SK-N-DZ (cell line): ENCODE measurements around the gene PRMT7.

Experiments used
- DNase-seq: peaks from one replicate; pipeline ENCODE4 v3.0.0-alpha.2; 2015; ENCODE audit warnings: low spot score

The PRMT7 gene

DNA sequence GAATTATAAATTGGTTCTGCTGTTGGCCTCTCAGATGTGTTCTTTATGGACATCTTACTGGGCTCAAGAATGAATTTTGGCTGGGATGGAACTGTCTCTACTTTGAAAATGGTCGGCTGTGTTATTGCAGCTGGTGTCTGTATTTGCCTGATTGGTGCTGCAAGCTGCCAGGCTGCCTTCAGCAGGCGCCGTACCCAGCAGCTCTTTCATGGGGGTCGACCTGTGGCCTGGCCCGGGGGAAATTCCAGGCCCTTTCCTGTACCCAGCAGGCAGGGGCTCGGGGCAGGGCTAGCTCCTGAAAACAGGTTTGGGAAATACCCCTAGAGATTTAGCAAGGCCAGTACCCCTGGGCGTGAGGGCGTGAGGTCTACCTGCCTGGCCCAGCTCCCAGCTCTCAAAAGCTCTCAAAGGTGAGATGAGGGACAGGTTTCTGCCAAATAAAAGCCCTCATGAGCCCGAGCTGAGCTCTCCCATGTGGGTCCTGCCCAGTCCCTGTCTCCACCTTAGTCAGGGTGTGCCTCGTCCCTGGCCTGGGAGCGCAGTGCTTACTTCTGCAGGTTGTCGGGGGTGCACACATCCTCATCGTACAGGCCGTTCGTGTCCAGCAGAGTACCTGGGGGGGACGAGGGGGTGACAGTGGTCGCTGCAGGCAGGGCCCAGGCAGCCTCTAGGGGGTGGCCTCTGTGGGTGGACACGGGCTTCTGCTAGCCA, 52.3 kb downstream of the PRMT7 start:
- DNase-seq = no peak

DNA sequence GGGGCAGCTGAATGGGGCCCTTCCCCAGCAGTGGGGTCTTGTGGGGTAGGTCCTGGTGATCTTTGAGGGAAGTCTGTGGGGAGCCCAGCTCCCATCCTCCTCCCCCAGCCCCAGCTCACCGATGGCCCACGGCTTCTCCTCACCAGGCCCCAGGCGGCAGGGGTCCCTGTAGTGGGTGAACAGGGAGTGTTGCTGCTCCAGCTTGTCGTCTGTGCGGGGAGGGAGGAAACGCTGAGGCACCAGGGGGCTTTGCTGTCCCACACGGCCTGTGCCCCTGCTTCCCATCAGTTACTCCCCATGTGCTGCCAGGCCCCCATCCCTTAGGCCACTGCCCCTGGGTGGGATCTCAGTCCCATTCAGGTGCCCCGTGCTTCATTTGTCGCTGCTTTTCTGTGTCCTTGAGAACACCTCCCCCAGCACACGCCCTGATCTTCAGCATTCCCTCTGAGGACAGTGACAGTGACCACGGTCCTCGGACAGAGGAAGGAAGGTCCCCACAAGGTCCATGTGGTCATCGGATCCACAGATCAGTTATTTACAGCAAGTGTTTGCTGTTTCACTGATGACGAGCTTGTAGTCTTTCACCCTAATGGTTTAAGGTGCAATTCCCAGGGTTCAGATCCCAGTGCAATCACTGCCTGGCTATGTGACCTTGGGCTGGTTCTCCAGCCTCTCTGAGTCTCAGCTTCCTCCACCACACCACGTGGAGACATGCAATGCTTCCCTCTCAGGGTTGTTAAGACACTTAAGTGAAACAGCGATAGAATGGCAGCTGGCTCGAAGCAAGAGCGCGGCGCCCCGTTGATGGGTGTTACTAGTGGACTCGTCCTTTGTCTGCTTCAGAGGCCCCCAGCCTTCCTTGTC, 53.1 kb downstream of the PRMT7 start:
- DNase-seq = no peak

DNA sequence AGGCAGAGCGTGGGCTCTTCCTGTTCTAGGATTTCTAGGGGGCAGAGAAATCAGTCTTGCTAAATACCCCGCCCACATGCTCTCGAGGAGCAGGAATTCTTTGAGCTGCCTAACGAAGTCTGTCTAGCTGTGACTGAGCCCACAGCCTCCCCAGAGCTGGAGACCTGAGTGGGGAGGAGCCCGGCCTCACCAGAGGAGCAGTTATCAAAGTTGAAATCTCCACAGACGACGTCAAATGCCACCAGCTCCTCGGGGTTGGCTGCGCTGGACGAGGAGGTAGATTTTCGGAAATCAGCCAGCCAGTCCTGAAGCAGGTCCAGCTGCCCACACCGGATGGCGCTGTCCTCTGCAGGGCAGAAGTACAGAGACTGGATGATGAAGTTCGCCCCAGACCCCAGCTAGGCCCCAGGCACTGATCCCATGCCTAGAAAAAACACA, 53.8 kb downstream of the PRMT7 start:
- no peak for DNase-seq

DNA sequence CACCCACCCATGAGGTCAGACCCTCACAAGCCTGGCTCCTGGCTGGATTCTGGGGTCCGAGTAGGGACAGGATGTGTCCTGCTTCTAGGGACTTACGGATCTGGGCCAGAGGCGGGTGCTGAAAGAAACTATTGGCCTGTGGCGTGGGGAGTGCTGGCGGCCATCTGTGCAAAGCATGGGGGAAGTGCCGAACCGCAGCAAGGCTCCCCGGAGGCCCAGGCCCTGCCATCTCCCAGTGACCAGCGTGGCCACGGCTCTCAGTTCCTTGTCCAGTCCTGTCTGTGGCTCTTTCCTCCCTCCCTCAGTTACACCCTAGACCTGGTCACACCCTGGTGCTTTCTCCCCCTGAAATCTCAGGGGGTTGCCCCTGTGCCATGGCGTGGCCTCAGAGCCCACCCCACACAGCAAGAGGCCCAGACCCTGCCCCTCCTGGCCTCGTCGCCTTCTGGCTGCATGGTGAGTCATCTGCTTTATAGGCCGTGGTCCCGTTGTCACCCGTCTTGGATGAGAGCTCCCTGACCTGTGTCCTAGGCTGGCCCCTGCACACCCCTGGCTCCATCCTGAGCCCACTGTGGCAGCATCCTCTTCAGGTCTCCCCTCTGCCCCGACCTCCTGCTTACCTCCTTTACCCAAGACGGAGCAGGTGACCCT, 54.5 kb downstream of the PRMT7 start:
- DNase-seq = no peak

DNA sequence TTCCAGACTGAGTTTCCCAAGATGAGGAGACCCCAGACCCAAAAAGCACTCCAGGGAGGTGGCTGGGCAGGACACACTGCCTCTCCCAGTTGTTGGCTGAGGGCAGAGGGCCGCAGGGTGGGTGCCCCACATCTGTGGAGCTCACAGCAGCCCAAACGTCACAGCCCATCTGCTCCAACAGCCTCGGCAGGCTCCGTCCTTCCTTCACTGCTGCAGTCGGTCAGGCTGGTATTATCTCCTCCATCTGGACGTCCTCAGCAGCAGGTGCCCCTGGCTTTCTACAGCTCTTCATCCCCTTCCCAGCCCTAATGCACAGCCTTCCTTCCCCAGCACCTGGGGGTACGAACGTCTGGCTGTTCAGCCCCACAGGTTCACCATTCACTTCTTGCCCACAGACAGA, 55.2 kb downstream of the PRMT7 start:
- peak; percentile 64 for DNase-seq

DNA sequence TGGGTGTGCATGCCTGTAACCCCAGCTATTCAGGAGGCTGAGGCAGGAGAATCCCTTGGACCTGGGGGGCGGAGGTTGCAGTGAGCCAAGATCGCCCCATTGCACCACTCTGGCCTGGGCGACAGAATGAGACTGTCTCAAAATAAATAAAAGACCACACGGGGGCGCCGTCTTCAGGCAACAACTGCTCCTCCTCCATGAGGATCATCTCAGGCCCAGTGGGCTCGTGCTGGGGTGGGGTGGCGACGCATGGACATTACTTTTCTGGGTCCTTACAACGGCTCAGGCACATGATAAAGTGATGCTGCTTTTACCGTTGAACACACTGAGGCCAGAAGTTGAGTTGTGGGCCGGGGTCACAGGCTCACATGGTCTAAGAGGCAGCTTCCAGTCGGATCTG, 56.2 kb downstream of the PRMT7 start:
- DNase-seq = peak; percentile 52

DNA sequence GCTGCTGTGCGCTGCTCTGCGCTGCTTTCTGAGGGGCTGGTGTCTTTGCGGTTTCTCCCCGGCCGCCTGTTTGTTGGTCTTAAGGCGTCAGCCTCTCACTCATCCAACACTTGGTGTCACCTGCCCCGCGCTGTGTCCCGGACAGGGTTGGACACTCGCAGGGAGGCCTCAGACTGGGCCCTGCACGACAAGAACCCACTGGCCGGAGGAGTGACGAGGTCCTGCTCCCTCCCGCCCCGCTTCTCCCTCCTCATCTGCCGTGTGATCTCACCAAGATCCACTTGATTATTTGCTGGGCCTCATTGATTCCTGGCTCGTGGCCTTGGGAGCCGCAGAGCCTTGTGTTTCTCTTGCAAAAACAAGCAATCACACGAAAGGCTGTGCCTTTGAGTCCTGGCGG, 56.6 kb downstream of the PRMT7 start:
- no peak for DNase-seq

DNA sequence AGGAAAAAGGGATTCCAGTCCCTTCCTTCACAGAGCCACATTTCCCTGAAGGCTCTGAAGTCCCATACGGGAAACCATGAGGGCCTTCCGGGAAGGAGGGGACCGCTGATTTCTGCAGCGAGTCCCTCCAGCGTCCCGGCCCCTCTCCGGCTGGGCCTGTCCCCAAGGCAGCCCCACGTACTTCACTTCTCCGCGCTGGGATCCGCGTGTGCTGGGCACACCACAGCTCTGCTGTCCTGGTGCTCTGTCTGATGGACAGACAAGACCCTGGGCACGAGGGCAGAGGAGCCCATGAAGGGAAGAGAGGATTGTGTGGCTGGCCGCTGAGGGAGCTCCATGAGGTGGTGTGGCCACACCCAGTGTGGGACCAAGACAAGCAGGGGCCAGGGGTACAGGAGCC, 57.1 kb downstream of the PRMT7 start:
- no peak for DNase-seq

DNA sequence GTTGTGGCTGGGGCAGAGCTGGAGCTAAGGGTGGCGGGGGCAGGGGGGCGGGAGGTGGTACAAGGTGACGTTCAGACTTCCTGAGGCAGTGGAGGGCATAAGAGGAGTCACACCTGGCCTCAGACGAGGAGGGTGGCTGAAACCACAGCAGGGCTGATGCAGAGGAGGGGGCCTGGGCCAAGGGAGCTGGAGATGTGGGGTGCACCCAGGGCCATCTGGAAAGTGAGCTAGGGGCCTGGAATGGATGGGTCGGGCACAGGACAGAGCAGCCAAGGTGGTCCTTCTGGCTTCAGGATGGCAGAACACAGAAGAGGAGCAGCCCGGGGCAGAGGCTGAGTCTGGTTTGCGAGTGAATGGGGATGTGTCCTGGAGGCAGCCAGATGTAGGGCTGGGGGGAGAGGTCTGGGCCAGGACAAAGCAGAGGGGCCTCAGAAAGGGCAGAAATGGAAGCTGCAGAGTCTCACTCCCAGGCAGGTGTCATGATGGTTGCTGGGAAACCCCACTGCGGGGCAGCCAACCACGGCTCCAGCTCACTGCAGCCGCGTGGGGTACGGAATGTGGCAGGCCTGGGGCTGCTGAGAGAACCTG, 57.6 kb downstream of the PRMT7 start:
- no peak for DNase-seq

DNA sequence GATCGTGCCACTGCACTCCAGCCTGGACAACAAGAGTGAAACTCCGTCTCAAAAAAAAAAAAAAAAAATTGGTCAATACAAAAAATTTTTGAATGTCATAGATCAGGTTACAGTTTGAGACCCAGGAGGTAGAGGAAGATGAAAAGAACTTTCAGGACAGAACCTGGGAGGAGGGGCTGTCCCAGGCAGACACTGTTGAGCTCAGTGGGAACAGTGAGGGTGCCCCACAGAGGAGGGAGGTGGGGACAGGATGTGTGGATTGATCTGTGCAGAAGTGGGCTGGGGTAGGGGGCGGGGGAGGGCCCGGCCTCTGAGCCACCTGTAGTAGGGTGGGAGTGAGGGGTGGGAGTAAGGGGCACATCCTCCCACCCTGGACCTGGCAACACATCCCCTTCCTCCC, 58.3 kb downstream of the PRMT7 start:
- DNase-seq = no peak

DNA sequence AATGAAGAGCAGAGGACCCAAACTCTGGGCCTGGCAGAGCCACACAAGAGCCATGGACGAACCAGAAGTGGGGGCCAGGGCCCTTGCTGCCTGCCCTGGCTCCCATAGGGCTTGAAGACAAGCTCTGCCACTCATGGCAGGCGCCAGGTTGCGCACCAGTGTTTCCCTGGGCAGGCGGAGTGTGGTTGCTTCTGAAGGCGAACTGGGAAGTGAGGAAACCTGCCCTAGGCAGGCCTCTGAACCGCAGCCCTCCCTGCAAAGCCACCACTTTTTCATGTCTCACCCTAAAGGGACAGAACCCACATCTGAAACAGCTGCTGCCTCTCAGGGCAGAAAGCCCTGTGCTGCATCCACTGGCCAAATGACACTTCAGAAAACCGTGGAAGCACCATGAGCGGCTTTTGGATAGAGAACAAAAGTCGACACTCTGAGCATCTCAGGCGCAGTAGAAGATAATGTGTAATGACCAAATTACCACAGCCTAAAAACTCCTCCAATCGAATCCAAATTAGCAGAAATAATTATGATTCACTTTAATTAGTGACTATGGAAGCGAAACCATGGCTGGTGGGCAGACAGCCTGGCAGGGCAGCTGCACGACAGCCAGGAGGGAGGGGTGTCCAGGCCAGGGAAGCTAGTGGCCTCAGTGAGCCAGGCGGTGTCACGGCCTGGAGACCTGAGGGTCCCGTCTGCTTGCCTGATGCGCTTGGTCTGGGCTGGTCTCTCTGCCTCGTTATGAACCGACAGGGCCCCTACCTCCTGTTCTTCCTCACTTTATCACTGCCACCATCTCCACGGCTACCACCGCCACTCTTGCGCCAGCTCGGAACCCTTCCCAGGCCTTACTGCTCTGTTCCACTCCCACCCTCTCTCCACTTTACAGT, 59.1 kb downstream of the PRMT7 start:
- peak; percentile 45 for DNase-seq

DNA sequence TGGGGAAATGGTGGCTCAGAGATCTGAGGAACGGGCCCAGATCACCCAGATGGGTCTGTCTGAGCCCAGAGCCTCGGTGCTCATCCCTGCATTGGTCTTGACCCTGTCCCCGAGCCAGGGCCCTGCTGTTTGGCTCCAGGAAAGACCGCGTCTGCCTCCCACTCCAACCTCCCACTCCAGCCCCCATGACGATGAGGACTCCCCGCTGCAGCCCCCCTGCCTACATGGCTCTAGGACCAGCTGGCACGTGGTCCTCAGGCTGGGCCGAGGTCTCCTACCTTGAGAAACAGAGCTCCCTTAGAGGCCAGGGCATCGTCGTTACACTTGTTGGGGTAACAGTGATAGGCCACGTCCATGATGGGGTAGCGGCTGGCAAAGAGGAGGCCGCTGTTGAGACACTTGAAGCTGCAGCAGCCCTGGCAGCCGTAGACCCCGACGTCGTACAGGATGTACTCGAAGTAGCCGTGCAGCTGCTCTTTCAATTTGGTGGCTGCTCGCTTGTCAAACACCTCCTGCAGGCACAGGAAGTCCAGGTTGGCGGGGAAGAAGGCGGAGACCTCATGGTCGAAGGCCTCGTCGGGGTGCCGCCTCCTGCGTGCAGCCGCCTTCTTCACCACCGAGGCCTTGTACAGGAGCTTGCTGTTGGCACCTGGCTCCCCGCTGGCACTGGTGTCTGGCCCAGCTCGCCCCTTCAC, 59.9 kb downstream of the PRMT7 start:
- DNase-seq = no peak

DNA sequence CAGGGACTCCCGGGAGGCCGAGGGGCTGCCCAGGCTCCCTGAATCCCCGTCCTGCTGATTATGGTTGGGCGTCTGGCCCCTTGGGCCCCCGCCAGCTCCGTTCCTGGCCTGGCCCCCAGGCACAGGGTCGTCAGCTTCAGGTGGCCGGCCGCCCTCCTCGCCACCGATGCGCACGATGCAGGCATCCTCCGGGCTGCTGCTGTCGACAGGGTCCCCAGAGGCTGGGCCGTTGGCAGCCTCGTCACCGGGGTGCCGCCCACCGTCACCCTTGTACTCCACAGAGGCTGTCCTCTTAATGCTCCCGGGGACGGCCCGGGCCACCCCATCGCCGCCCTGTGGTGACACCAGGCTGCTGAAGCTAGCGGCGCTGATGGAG, 60.4 kb downstream of the PRMT7 start:
- no peak for DNase-seq

DNA sequence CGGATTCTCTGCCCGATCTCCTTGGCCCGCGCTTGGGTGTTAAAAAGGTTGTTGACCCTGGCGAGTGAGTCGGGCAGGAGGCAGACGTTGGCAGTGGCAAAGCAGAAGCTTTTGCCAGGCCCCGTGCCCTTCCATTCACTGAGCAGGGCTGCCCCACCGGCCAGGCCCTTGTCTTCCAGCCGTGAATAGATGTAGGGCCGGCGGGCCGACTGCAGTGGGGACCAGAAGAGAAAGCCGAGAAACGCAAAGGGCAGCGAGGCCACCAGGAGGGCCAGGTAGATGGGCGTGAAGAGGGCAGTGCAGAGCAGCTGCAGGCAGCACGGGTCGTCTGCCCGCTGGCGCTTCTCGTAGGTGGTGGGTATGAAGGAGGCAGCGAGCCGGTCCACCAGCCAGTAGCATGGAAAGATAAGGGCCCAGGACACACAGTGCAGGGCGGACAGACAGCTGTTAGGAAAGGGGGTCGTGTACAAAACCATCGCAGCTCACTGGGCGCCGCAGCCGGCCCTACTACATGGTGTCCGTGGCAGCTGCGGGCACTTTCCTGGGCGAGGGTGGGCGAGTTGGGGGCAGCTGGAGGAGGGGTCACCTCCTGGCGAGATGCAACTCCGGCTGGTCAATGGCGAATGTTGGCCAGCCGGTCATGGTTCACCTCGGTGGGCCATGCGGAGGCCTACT, 61.0 kb downstream of the PRMT7 start:
- DNase-seq = no peak

DNA sequence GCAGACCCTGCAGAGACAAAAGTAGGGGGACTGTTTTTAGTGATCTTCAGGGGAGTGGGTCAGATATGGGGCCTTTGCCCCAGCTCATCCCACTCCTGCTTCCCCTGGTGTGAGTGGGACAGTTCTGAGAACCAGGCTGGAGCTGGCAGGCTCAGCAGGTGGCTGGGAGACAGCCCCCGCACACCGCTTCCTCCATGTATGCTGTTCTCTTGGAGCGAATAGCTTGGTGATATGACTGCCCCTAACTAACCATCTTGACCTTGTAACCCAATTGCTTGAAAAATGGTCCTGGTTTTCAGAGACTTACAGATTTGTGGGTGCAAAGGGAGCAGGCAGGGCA, 61.5 kb downstream of the PRMT7 start:
- DNase-seq = no peak

DNA sequence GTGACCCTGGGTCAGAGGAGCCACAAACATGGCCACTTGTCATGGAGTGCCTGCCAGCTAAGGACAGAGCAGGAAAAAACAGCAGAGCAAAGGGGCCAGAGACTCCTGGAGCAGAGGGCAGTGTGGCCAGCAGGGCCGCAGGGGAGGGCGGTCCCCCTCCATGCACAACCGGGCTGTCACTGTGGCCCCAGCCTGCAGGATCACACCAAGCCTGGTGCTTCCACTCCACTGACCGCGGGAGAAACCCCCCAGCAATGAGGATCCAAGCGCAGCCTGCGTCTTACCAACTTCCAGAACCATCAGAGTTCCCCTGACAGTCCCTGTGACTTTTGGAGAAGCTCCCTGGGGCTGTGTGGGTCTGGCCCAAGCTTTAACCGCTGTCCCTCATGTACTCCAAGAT, 62.0 kb downstream of the PRMT7 start:
- no peak for DNase-seq

DNA sequence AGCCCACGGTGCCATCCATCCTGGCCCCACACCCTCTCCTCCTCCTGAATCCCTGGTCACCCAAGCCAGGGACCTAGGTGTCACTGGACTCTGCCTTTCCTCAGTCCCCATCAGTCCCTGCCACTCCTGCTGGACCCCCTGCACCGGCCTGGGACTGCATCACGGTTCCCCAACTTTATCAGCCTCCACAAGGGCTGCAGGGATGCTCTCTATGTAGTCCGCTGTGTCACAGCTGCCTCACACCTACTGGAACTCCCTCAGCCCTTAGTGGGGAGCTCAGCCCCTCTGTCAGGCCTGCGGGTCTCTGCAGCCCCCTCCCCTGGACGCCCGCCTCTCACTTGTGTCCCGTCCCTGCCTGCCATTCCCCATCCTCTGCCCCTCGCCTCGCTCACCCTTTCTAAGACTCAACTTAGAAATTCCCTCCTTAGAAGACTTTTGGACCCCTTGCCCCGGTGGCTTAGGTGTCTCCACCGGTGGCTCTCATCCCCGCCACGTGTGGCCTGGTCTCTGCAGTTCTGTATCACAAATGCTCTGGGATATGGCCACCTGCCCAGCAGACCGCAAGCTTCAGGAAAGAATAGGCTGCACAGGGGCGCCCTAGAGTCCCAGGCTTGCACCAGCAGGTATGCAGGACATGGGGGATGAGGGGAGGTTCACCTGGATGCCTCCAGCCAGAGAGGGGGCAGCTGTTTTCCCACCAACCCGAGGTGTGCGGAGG, 62.9 kb downstream of the PRMT7 start:
- no peak for DNase-seq

DNA sequence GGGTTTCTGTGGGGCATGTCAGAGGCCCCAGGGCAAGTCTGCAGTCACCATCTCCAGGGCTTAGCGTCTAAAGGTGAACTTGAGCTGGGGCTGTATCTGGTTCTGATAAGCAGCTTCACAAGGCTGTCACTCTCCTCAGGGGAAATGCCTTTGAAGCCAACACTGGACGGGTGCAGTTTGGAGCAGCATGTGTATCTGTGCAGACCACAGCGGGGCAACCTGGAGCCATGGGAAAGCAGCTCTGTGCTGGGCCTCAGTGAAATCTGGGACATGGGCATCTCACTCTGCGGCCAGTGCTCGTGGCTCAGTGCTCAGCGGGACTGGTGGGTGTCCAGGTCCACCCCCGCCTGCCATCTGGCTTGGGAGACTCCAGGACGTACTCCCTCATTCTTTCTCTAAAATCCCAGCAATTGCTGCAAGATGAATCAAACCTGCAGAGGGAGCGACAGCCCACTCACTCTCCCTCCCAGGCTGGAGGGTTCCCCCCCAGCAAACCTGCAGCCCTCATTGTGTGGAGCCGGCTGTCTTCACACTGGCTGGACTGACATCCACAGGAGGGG, 63.5 kb downstream of the PRMT7 start:
- no peak for DNase-seq
